ENCODE measurements around the gene PIM1. TPM values are rescaled to one million over a fixed set of nuclear protein-coding genes. Genes with fewer than 3 reads are reported as not detected.

The PIM1 gene
- total and polyA plus RNA-seq, 9 of the 15 experiments (the other 6 are each of a cell fraction or from before 2014, with no cell fraction given), result 19.0 to 789 (median 212) TPM

GRCh38 chr6:37171201-37171969, 1.4 kb downstream of the PIM1 start:
- Histone ChIP-seq H2AFZ (ENCODE audit: low read depth, low read length) (no peak overlapping the region), H3K9me3 (replicated peaks; ENCODE audit: control insufficient read depth, insufficient read depth, low read depth, low read length) (no peaks in the 10 kb centered on the region; the same call in 1 of the 2 replicates), H3K27me3 (ENCODE audit: control insufficient read depth in 2 of 2, insufficient read depth in 2 of 2, low read length in 2 of 2) (no peaks in the 10 kb centered on the region), H3K4me3 (peak overlapping the region; percentile 97), H3K27ac (ENCODE audit: extremely low read depth, low read depth, low read length) (peak overlapping the region; percentile 82), H3K9me1 (ENCODE audit: control insufficient read depth, insufficient read depth, low read length) (no peaks in the 10 kb centered on the region), H3K79me2 (ENCODE audit: control insufficient read depth, insufficient read depth, low read length) (peaks cover 72% of the 10 kb centered on the region), H4K20me1 (replicated peaks; ENCODE audit: control insufficient read depth, insufficient read depth, low read length) (peaks cover 22% of the 10 kb centered on the region; the same call in 1 of the 2 replicates), H3K4me1 (replicated peaks in 1 of 2; ENCODE audit: control insufficient read depth in 2 of 2, insufficient read depth in 2 of 2, low read length in 2 of 2) (peaks cover 17 to 30% of the 10 kb centered on the region in 2 experiments), H3K4me2 (ENCODE audit: insufficient read depth, low read length) (peak overlapping the region; percentile 87), H3K36me3 (ENCODE audit: control insufficient read depth, insufficient read depth, low read length) (peaks cover 60% of the 10 kb centered on the region), H3K9ac (ENCODE audit: insufficient read depth in 1 of 2, low read depth in 2 of 2, low read length in 2 of 2) (peak overlapping the region; percentile 87 to 98)
- DNase-seq (ENCODE audit: extremely low read depth in 1 of 4, low spot score in 3 of 4), result peak in 2 of 4 experiments; percentile 27 to 68
- intact Hi-C loops (cut with micrococcal nuclease) (loop anchor here (5.0 kb wide), 2 partner anchors 69 to 86 kb away; partner anchors contain the start of genes TBC1D22B and TMEM217), in situ Hi-C loops (cut with MboI) (loop anchor here (5.0 to 10.0 kb wide), 3 partner anchors 36 to 147 kb away; no protein-coding TSS in a partner anchor)
- FAIRE-seq, result no peak
- CTCF ChIA-PET (ENCODE audit: low intra/inter-chr PET ratio), result interaction anchor here (0.6 to 5.6 kb wide), 13 partner anchors 36 to 151 kb away, joined by 3 to 83 read pairs (median 3); no protein-coding TSS in a partner anchor
- BruUV-seq (replicated peaks), result no TSS peak
- POLR2A ChIA-PET, result interaction anchor here (0.6 to 9.3 kb wide), 26 partner anchors 10 to 1693 kb away, joined by 3 to 128 read pairs (median 4); partner anchors contain the start of gene TMEM217
- WGBS (ENCODE audit: insufficient coverage, low coverage, missing lambda C conversion rate), result under 1% methylated on average over 45 of the region's 45 CpGs
- ATAC-seq, result peak; percentile 0
- TF ChIP-seq FOXJ3 (CRISPR knock-in tag; IDR thresholded peaks at IDR 0.05) (no peak), BRD4 (IDR thresholded peaks at IDR 0.05) (peak; percentile 77; the same call in 1 of the 2 replicates), CREM (IDR thresholded peaks at IDR 0.05; ENCODE audit: low read depth) (no peak), ZNF699 (CRISPR knock-in tag; IDR thresholded peaks at IDR 0.05; ENCODE audit: insufficient replicate concordance) (no peak), FOXP1 (CRISPR knock-in tag; IDR thresholded peaks at IDR 0.05) (peak; percentile 40; the same call in 1 of the 2 replicates), ZNF3 (CRISPR knock-in tag; IDR thresholded peaks at IDR 0.05) (no peak), SMARCE1 (IDR thresholded peaks at IDR 0.05) (no peak), NUFIP1 (IDR thresholded peaks at IDR 0.05; ENCODE audit: partially characterized antibody) (no peak)
- TF ChIP-seq, protein P1, sequence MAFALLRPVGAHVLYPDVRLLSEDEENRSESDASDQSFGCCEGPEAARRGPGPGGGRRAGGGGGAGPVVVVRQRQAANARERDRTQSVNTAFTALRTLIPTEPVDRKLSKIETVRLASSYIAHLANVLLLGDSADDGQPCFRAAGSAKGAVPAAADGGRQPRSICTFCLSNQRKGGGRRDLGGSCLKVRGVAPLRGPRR (CRISPR knock-in tag; IDR thresholded peaks at IDR 0.05), result no peak; the same call in 1 of the 2 replicates
- TF ChIP-seq, protein P2, sequence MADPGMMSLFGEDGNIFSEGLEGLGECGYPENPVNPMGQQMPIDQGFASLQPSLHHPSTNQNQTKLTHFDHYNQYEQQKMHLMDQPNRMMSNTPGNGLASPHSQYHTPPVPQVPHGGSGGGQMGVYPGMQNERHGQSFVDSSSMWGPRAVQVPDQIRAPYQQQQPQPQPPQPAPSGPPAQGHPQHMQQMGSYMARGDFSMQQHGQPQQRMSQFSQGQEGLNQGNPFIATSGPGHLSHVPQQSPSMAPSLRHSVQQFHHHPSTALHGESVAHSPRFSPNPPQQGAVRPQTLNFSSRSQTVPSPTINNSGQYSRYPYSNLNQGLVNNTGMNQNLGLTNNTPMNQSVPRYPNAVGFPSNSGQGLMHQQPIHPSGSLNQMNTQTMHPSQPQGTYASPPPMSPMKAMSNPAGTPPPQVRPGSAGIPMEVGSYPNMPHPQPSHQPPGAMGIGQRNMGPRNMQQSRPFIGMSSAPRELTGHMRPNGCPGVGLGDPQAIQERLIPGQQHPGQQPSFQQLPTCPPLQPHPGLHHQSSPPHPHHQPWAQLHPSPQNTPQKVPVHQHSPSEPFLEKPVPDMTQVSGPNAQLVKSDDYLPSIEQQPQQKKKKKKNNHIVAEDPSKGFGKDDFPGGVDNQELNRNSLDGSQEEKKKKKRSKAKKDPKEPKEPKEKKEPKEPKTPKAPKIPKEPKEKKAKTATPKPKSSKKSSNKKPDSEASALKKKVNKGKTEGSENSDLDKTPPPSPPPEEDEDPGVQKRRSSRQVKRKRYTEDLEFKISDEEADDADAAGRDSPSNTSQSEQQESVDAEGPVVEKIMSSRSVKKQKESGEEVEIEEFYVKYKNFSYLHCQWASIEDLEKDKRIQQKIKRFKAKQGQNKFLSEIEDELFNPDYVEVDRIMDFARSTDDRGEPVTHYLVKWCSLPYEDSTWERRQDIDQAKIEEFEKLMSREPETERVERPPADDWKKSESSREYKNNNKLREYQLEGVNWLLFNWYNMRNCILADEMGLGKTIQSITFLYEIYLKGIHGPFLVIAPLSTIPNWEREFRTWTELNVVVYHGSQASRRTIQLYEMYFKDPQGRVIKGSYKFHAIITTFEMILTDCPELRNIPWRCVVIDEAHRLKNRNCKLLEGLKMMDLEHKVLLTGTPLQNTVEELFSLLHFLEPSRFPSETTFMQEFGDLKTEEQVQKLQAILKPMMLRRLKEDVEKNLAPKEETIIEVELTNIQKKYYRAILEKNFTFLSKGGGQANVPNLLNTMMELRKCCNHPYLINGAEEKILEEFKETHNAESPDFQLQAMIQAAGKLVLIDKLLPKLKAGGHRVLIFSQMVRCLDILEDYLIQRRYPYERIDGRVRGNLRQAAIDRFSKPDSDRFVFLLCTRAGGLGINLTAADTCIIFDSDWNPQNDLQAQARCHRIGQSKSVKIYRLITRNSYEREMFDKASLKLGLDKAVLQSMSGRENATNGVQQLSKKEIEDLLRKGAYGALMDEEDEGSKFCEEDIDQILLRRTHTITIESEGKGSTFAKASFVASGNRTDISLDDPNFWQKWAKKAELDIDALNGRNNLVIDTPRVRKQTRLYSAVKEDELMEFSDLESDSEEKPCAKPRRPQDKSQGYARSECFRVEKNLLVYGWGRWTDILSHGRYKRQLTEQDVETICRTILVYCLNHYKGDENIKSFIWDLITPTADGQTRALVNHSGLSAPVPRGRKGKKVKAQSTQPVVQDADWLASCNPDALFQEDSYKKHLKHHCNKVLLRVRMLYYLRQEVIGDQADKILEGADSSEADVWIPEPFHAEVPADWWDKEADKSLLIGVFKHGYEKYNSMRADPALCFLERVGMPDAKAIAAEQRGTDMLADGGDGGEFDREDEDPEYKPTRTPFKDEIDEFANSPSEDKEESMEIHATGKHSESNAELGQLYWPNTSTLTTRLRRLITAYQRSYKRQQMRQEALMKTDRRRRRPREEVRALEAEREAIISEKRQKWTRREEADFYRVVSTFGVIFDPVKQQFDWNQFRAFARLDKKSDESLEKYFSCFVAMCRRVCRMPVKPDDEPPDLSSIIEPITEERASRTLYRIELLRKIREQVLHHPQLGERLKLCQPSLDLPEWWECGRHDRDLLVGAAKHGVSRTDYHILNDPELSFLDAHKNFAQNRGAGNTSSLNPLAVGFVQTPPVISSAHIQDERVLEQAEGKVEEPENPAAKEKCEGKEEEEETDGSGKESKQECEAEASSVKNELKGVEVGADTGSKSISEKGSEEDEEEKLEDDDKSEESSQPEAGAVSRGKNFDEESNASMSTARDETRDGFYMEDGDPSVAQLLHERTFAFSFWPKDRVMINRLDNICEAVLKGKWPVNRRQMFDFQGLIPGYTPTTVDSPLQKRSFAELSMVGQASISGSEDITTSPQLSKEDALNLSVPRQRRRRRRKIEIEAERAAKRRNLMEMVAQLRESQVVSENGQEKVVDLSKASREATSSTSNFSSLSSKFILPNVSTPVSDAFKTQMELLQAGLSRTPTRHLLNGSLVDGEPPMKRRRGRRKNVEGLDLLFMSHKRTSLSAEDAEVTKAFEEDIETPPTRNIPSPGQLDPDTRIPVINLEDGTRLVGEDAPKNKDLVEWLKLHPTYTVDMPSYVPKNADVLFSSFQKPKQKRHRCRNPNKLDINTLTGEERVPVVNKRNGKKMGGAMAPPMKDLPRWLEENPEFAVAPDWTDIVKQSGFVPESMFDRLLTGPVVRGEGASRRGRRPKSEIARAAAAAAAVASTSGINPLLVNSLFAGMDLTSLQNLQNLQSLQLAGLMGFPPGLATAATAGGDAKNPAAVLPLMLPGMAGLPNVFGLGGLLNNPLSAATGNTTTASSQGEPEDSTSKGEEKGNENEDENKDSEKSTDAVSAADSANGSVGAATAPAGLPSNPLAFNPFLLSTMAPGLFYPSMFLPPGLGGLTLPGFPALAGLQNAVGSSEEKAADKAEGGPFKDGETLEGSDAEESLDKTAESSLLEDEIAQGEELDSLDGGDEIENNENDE (IDR thresholded peaks at IDR 0.05; ENCODE audit: low read depth, low read length), result no peak
